CD14-positive monocyte (primary cell): ENCODE measurements around the gene PPP2R3B. TPM values are rescaled to one million over a fixed set of nuclear protein-coding genes. Genes with fewer than 3 reads are reported as not detected.

ENCODE experiments used
- DNase-seq, 3 donors: peaks; one replicate each; pipeline ENCODE4 v3.0.0-alpha.2; 2011 to 2022
- H2AFZ ChIP-seq: 2 replicates; pipeline ENCODE4 v1.6.0; 2012; ENCODE audit warnings: mild to moderate bottlenecking, low read depth, low read length, inconsistent platforms; ENCODE audit not compliant: insufficient read depth, poor library complexity, severe bottlenecking
- H3K27ac ChIP-seq, 2 donors: 1 replicate in 1 of 2; 2 replicates in 1 of 2; pipeline ENCODE4 v1.5.1; 2012 to 2013; ENCODE audit warnings: low read length in 2 of 2, control low read depth in 1 of 2, inconsistent platforms in 1 of 2, low read depth in 1 of 2, mild to moderate bottlenecking in 1 of 2
- H3K27me3 ChIP-seq, 2 donors: one replicate each; pipeline versions ENCODE4 v1.6.0 to v1.6.1; 2011 to 2013; ENCODE audit warnings: low read length in 2 of 2; ENCODE audit not compliant: control insufficient read depth in 2 of 2, insufficient read depth in 2 of 2
- H3K36me3 ChIP-seq, 2 donors: replicated peaks in 1 of 2; 1 replicate in 1 of 2; 2 replicates in 1 of 2; pipeline versions ENCODE4 v1.5.1 to v1.6.1; 2012 to 2013; ENCODE audit warnings: low read length in 2 of 2, control low read depth in 1 of 2, inconsistent platforms in 1 of 2, mild to moderate bottlenecking in 1 of 2; ENCODE audit not compliant: insufficient read depth in 2 of 2, control insufficient read depth in 1 of 2
- H3K4me1 ChIP-seq, 2 donors: 1 replicate in 1 of 2; 2 replicates in 1 of 2; pipeline versions ENCODE4 v1.5.1 to v1.6.1; 2012 to 2013; ENCODE audit warnings: low read length in 2 of 2, control low read depth in 1 of 2, inconsistent platforms in 1 of 2, mild to moderate bottlenecking in 1 of 2, moderate library complexity in 1 of 2; ENCODE audit not compliant: insufficient read depth in 2 of 2, control insufficient read depth in 1 of 2
- H3K4me2 ChIP-seq: replicated peaks from 2 replicates; pipeline ENCODE3; 2012; ENCODE audit warnings: low read length, moderate library complexity, mild to moderate bottlenecking; ENCODE audit not compliant: poor library complexity, severe bottlenecking; ENCODE audit errors: extremely low read depth
- H3K4me3 ChIP-seq, 3 experiments: fragments of 200-600 bp in 1 of 3; sonication (generic) in 1 of 3; replicated peaks in 1 of 3; 1 replicate in 2 of 3; 2 replicates in 1 of 3; pipeline ENCODE4 v1.5.1; 2011 to 2013; ENCODE audit warnings: low read length in 3 of 3, mild to moderate bottlenecking in 3 of 3, control low read depth in 2 of 3, low read depth in 2 of 3, inconsistent platforms in 1 of 3, moderate library complexity in 1 of 3
- H3K79me2 ChIP-seq: 2 replicates; pipeline ENCODE4 v1.6.0; 2012; ENCODE audit warnings: mild to moderate bottlenecking, control low read depth, inconsistent platforms, low read length, moderate library complexity; ENCODE audit not compliant: insufficient read depth
- H3K9ac ChIP-seq: 2 replicates; pipeline ENCODE4 v1.6.0; 2017; ENCODE audit warnings: low read length, mild to moderate bottlenecking; ENCODE audit not compliant: insufficient read depth, poor library complexity, severe bottlenecking
- H3K9me3 ChIP-seq, 2 donors: replicated peaks in 1 of 2; 1 replicate in 1 of 2; 2 replicates in 1 of 2; pipeline versions ENCODE4 v1.5.1 to v1.6.1; 2012 to 2013; ENCODE audit warnings: low read length in 2 of 2, control low read depth in 1 of 2; ENCODE audit not compliant: control insufficient read depth in 1 of 2, insufficient read depth in 1 of 2
- H4K20me1 ChIP-seq: 2 replicates; pipeline ENCODE4 v1.6.0; 2012; ENCODE audit warnings: mild to moderate bottlenecking, low read length, control low read depth, moderate library complexity; ENCODE audit not compliant: insufficient read depth
- H3K27ac Mint-ChIP-seq, 7 donors: one replicate each; pipeline ENCODE4 v1.8.0; 2020; ENCODE audit warnings: mild to moderate bottlenecking in 7 of 7, mixed read lengths in 7 of 7, moderate library complexity in 6 of 7, inconsistent platforms in 2 of 7
- H3K27me3 Mint-ChIP-seq, 3 donors: one replicate each; pipeline ENCODE4 v1.8.0; 2021 to 2022; ENCODE audit warnings: low read depth in 3 of 3, mild to moderate bottlenecking in 3 of 3, mixed read lengths in 3 of 3, moderate library complexity in 3 of 3, inconsistent platforms in 1 of 3
- H3K36me3 Mint-ChIP-seq, 2 donors: one replicate each; pipeline ENCODE4 v1.8.0; 2020; ENCODE audit warnings: mixed read lengths in 2 of 2, inconsistent platforms in 1 of 2, mild to moderate bottlenecking in 1 of 2
- H3K4me1 Mint-ChIP-seq: one replicate; pipeline ENCODE4 v1.8.0; 2020; ENCODE audit warnings: mild to moderate bottlenecking, mixed read lengths
- H3K4me3 Mint-ChIP-seq, 2 donors: one replicate each; pipeline ENCODE4 v1.8.0; 2020; ENCODE audit warnings: mild to moderate bottlenecking in 2 of 2, mixed read lengths in 2 of 2, moderate library complexity in 1 of 2
- H3K9me3 Mint-ChIP-seq, 7 donors: one replicate each; pipeline ENCODE4 v1.8.0; 2020 to 2022; ENCODE audit warnings: mixed read lengths in 7 of 7, mild to moderate bottlenecking in 6 of 7, moderate library complexity in 6 of 7, inconsistent platforms in 2 of 7
- CTCF ChIP-seq: fragments of 200-600 bp; IDR thresholded peaks from one replicate; pipeline ENCODE4 v1.8.0; 2022; ENCODE audit warnings: antibody characterized with exemption, mild to moderate bottlenecking
- WGBS: methylation state at CpG from one replicate; pipeline ENCODE4 v1.1.5; 2013; ENCODE audit warnings: missing lambda C conversion rate; ENCODE audit not compliant: insufficient coverage; 5-methylcytosine and 5-hydroxymethylcytosine counted together
- intact Hi-C, 2 donors: fragments of 100-400 bp; cut with micrococcal nuclease; formaldehyde crosslinking; loops; one replicate each; pipeline versions ENCODE4 v1.15.0 to v1.15.1; 2023
- polyA plus RNA-seq, 3 donors: library from polyadenylated mRNA; depleted of rRNA in 1 of 3; unstranded in 2 of 3; stranded (reverse) in 1 of 3; fragments of 300-500 nt in 2 of 3; fragments of >200 nt in 1 of 3; fragmentation: Illumina TruSeq in 2 of 3; gene quantifications; 1 replicate in 2 of 3; 2 replicates in 1 of 3; pipeline ENCODE4 v1.2.3, GENCODE V29; 2012 to 2021

PPP2R3B gene
- polyA plus RNA-seq, 3 donors: 2.1 to 9.0 (median 2.3) TPM

GRCh38 chrX:335758-336155 lies 51.0 kb downstream of the PPP2R3B start:
- WGBS: 98% methylated on average over 8 of the region's 17 CpGs
- no peak for DNase-seq
- H3K9me3 Mint-ChIP-seq: peaks cover 20 to 47% (median 34%) of the 10 kb centered on the region in 7 donors
- H3K9ac ChIP-seq: no peak overlapping the region
- H3K4me3 Mint-ChIP-seq: no peak overlapping the region
- no peaks in the 10 kb centered on the region for H3K4me1 ChIP-seq
- H3K4me2 ChIP-seq: no peak overlapping the region
- peaks cover 8 to 20% (median 17%) of the 10 kb centered on the region in 3 donors for H3K27me3 Mint-ChIP-seq
- no peak for TF ChIP-seq CTCF
- H3K36me3 Mint-ChIP-seq: peaks cover 30 to 57% of the 10 kb centered on the region in 2 donors
- H3K36me3 ChIP-seq: peaks cover 6 to 26% of the 10 kb centered on the region in 2 donors
- no peak overlapping the region for H3K4me3 ChIP-seq
- intact Hi-C loops: no loop called here
- peaks cover 18 to 52% of the 10 kb centered on the region in 2 donors for H3K9me3 ChIP-seq
- H2AFZ ChIP-seq: no peak overlapping the region
- peaks cover 0 to 14% of the 10 kb centered on the region in 2 donors for H3K27me3 ChIP-seq
- no peak overlapping the region for H3K27ac ChIP-seq
- H3K4me1 Mint-ChIP-seq: no peaks in the 10 kb centered on the region
- no peaks in the 10 kb centered on the region for H4K20me1 ChIP-seq
- H3K27ac Mint-ChIP-seq: no peak overlapping the region
- no peaks in the 10 kb centered on the region for H3K79me2 ChIP-seq

GRCh38 chrX:334971-335757 lies 51.5 kb downstream of the PPP2R3B start:
- intact Hi-C loops: no loop called here
- peaks cover 18 to 47% (median 31%) of the 10 kb centered on the region in 7 donors for H3K9me3 Mint-ChIP-seq
- H3K27ac ChIP-seq: no peak overlapping the region
- no peaks in the 10 kb centered on the region for H3K4me1 ChIP-seq
- no peak overlapping the region for H3K4me3 Mint-ChIP-seq
- peaks cover 15 to 48% of the 10 kb centered on the region in 2 donors for H3K9me3 ChIP-seq
- 99% methylated on average over 46 of the region's 47 CpGs for WGBS
- H3K27ac Mint-ChIP-seq: no peak overlapping the region
- peaks cover 6 to 26% of the 10 kb centered on the region in 2 donors for H3K36me3 ChIP-seq
- no peaks in the 10 kb centered on the region for H4K20me1 ChIP-seq
- no peak overlapping the region for H3K4me2 ChIP-seq
- H3K27me3 ChIP-seq: peaks cover 0 to 20% of the 10 kb centered on the region in 2 donors
- no peak for DNase-seq
- H3K4me3 ChIP-seq: no peak overlapping the region
- no peak overlapping the region for H3K9ac ChIP-seq
- TF ChIP-seq CTCF: no peak
- H3K36me3 Mint-ChIP-seq: peaks cover 30 to 53% of the 10 kb centered on the region in 2 donors
- peaks cover 14 to 23% (median 20%) of the 10 kb centered on the region in 3 donors for H3K27me3 Mint-ChIP-seq
- H3K79me2 ChIP-seq: no peaks in the 10 kb centered on the region
- no peaks in the 10 kb centered on the region for H3K4me1 Mint-ChIP-seq
- H2AFZ ChIP-seq: no peak overlapping the region
